Measurements from ENCODE around the gene PPP1R16B. TPM values are rescaled to one million over a fixed set of nuclear protein-coding genes. Genes with fewer than 3 reads are reported as not detected.

Gene PPP1R16B
- polyA plus RNA-seq, 5 donors: 5.5 to 7.4 (median 7.0) TPM

DNA sequence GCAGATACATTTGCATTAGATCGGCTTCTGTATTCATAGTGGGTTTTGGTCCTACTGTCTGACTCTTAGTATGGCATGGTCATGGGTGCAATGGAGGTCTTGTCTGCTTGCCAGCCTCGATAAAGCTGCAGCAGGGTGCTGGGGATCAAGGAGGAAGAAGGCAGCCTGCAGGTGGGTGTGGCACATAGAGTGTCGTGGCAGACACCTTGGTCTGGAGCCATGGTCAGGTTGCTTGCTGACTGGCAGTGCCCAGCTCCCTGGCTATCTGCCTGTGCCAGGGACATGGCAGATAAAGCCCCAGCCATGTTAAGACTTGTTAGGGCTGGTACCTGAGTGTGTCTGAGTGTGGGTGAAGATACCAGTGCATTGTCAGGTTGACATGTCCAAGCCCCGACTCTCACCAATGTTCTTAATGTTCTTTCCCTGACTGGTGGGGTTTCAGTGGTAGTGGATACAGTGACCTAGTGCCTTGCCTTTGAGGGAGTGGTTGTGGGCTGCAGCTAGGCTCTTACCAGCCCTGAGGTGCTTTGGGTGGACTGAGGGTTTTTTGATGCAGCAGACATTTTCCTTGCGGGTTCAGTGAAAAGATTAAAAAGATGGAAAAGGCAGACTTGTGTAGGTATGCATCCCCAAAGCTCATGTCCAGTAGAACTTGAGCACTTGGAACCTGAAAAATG lies 122.5 kb downstream of the PPP1R16B start:
- no peak for DNase-seq

- no peak for DNase-seq
Observed at GRCh38 chr20:38930242-38930569, 124.7 kb downstream of the PPP1R16B start.

- no peak for DNase-seq
Observed at GRCh38 chr20:38931984-38932383, 126.5 kb downstream of the PPP1R16B start.

DNA sequence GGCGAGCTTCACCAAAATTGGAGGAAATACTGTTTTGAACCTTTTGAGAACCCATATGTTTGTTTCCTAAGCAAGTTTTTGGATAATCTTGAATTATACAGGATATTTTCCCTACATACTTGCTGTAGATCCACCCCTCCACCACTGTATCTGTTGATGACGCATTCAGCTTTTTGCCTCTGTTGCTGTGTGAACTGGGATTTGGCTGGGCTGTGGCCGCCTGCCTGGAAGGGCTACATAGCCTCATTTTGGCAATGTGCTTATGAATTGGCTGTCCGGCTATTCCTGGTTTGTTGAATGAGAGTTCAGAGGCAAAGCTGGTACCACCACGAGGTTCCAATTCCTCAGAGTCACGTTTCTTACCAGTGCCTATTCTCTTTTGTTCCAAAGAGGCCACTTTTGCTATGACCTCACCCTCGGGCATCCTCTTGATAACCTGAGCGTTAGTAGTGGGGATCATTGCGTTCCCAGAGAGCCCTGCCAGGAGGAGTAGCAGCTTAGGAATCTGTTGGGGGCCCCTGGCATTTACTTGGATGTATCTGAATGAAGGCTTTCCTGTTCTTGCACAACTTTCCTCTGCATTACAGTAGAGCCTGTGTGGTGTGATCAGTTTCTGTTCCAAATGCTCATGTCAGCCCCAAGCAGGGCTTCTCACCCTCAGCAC lies 127.1 kb downstream of the PPP1R16B start:
- DNase-seq: no peak

DNA sequence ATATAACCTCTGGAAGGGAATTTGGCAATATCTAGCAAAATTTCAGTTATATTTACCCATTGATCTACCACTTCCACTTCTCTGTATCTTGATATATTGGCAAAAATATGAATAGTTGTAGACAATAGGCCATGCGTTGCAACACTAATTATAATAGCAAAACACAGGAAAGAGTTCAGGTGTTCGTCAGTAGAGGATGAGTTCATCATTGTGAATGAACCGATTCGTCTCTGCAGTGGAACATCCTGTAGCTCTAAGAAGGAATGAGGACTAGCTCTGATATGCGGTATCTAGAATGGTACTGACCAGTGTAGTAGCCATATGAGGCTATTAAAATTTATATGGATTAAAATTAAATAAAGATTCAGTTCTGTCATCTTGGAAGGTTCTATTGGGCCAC lies 129.0 kb downstream of the PPP1R16B start:
- no peak for DNase-seq

DNA sequence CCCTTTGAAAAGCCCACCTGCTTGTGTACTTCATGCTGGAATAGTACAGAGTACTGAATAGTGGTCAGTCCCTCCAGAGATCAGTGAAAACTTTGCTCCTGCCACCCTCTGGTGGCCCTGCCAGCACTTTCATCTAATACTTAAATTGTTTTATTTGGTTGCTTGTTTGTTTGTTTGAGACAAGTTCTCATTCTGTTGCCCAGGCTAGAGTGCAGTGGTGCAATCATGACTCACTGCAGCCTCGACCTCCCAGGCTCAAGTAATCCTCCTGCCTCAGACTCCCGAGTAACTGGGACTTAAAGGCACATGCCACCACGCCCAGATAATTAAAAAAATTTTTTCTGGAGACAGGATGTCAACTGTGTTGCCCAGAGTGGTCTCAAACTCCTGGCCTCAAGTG lies 129.8 kb downstream of the PPP1R16B start:
- DNase-seq: no peak

DNA sequence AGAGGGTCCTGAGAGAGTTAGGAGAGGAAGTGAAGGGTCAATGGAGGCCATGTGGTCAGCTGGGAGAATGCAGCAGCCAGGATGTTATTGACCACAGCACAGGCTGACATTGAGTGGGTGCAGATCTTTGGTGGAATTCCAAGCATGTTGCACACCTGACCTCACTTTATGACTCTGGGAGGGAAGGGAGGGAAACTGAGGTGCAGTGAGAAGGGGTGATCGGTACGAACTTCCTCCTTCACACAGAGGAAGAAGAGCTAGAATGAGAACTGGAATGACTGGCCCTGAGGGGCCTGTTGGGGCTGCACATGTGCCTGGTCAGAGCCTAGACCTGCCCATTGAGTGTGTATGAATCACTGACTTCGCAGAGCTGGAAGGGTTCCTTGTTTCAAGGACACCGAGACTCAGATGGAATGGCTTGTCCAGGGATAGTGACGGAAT lies 130.5 kb downstream of the PPP1R16B start:
- DNase-seq: no peak

GRCh38 chr20:38937000-38937399 lies 131.5 kb downstream of the PPP1R16B start:
- DNase-seq: no peak

GRCh38 chr20:38937978-38938473 lies 132.5 kb downstream of the PPP1R16B start:
- no peak for DNase-seq

DNA sequence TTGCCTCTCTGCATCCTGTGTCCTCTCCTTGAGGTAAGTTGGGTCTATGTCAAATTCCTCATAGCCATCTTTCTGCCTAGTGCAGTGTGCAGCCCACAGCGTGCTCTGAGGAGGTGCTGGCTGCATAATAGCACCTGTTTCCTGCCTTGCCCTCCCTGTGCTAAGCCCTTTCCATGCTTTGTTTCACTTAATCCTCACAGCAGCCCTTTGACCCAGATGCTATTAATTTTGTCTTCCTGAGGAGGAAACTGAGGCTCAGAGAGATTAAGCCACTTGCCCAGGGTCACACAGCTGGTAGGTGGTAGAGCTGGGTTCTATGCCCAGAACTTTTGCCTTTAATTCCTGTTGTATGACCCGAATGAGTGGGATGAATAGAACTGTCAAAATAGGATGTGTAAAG lies 134.2 kb downstream of the PPP1R16B start:
- no peak for DNase-seq

DNA sequence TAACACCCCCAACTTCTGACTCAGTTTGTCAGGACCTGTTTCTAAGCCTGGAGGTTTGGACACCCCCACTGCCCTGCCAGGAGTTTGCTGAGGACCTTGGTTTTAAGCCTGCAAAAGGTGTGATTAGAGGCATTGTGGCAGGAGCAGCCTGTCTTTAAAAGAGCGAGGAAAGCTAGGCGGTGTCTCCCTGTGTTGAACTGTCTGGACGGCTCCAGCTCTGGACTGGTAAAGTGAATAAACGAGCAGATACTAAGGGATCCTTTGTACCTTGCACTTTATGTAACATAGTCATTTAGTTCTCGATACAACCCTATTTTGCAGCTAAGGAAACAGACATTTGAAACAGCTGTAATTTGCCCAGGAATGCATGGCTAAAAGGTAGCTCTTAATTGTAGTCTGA lies 135.1 kb downstream of the PPP1R16B start:
- no peak for DNase-seq

- no peak for DNase-seq
Observed at GRCh38 chr20:38941726-38942389, 136.4 kb downstream of the PPP1R16B start.

- no peak for DNase-seq
Observed at GRCh38 chr20:38945012-38945411, 139.5 kb downstream of the PPP1R16B start.

GRCh38 chr20:38946836-38947235 lies 141.3 kb downstream of the PPP1R16B start:
- DNase-seq: no peak

GRCh38 chr20:38947931-38948362 lies 142.4 kb downstream of the PPP1R16B start:
- DNase-seq: no peak

DNA sequence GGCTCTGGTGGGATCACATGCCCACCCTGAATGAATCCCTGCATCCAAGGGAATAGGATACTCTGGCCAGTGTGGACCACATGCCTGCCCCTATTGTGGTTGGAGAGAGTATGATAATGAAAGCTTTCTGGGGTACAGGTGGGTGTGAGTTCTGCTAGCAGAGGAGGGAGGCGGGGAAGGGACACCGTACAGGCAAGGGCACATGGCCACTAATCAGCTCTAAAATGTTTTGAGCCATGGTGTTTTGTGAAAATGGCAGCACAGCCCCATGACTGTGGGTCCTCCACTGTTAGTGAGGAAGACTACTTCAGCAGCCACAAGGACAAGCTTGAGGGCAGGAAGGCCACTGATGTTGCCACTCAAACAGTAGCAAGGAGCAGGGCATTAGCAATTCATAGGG lies 144.8 kb downstream of the PPP1R16B start:
- DNase-seq: no peak

GRCh38 chr20:38951611-38952010 lies 146.1 kb downstream of the PPP1R16B start:
- DNase-seq: no peak

DNA sequence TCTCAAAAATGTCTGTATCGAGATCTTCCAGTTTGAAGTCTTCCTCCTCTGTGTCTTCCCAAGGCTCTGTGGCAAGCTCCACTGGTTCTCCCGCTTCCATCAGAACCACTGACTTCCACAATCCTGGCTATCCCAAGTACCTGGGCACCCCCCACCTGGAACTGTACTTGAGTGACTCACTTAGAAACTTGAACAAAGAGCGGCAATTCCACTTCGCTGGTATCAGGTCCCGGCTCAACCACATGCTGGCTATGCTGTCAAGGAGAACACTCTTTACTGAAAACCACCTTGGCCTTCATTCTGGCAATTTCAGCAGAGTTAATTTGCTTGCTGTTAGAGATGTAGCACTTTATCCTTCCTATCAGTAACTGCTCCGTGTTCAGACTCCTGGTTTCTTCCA lies 146.7 kb downstream of the PPP1R16B start:
- DNase-seq: no peak

DNA sequence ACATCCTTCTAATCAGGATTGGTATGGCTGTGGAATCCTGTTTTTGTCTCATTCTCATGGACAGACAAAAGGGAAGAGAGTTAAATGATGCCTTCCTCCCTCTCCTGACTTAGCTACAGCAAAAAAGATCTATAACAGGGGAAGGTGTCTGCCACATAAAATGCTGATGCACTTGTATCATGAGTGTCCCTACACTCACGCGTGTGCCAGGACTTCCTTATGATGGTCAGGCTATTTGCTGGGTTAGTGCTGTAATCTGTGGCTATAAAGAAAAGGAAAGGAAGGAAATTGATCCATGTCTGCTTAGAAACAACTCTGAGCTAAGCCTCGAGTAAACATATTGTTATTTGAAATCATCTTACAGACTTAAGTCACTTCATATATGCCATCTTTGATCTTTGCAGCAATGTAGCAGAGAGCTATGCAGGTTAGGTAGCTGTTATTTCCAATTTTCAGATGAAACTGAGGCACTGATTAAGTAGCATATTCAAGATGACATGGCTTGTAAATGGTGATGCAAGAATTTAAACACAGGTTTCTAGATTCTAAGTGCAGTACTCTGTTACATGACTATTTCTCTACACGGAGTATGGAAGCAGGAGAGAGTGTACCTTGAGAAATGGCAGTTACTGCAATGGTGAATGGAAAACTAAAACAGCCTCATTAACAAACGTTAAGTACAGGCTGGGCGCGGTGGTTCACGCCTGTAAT lies 148.3 kb downstream of the PPP1R16B start:
- no peak for DNase-seq

GRCh38 chr20:38957235-38957876 lies 151.9 kb downstream of the PPP1R16B start:
- no peak for DNase-seq

DNA sequence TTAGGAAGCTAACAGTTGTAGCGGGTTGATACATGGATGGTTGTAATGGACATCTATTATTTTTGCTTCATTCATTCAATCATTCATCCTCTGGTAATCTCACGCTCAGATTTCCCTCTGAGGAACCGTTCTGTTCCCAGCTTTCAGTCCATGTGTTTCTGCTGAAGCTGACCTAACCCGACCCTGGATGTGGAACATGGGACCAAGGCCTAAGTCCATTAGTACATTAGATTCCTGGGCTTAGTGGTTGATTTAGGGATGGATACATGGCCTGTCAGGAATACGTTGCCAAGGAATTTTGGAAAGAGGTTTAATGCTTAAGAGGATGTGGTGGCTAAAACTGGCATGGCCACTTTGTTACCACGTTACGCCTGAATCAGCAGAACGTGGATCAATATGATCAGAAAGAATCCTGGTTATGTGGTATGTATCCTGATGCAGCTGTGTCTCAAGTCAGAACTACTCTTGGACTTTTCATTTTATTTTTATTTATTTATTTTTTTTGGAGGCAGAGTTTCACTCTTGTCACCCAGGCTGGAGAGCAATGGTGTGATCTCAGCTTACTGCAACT lies 152.5 kb downstream of the PPP1R16B start:
- no peak for DNase-seq

Data from right lung (tissue), 5 donors.